H4 (cell line): Measurements from ENCODE around the gene ZFPM1. TPM values are rescaled to one million over a fixed set of nuclear protein-coding genes. Genes with fewer than 3 reads are reported as not detected.
"Not testable (repeated sequence)": the region's sequence is repeated elsewhere in the genome, so short reads cannot be mapped to it uniquely, and the experiment has no call there.

Experiments used
- DNase-seq: peaks from one replicate; pipeline ENCODE4 v3.0.0-alpha.2; 2015; ENCODE audit warnings: low spot score
- total RNA-seq: library from RNA; depleted of rRNA; stranded (reverse); fragments of >200 nt; shearing (Covaris generic); gene quantifications from 2 replicates; pipeline ENCODE4 v1.2.3, GENCODE V29; 2014

ZFPM1 gene
- total RNA-seq, 1 experiment from 2014 or later = 0.29 TPM

DNA sequence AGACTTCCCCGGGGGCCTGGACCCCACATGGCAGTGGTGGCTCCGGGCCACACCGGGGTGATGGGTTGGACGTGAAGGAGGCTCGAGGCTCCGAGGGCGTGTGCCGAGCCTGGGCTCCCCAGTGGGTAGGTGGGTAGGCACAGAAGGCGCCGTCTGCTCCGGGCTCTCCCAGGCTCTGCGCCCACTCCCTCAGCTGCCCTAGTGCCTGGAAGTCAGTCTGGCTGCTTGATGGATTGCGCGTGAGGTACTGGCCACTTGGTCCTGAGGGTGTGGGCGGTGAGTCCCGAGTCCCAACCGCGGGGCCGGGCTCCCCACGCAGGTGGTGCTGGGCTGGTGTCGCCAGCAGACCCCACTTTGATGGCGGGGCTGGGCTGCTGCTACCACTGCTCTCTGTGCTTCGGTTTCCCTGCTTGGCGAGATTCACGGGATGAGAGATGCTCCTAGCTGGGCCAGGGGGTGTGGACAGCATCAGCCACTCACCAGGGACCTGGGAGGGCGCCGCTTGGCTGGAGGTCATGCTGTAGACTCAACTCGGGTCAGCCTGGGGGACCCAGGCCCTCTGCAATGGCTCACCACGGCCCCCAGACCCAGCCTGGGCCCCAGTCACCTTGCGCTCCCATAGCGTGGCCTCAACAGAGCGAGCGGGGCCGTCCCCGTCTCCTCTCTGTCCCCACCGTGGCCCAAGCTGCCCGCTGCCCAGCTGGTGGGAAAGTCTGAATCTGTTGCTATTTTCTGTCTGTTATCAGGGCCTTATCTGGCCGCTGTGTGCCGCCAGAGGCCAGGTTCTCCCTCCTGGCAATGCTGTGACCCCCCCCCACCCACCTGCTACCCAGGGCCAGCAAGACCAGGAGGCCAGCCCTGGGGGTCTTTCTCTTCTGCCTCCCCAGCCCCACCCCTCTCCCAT is 26.1 kb downstream of the ZFPM1 start:
- DNase-seq = no peak

DNA sequence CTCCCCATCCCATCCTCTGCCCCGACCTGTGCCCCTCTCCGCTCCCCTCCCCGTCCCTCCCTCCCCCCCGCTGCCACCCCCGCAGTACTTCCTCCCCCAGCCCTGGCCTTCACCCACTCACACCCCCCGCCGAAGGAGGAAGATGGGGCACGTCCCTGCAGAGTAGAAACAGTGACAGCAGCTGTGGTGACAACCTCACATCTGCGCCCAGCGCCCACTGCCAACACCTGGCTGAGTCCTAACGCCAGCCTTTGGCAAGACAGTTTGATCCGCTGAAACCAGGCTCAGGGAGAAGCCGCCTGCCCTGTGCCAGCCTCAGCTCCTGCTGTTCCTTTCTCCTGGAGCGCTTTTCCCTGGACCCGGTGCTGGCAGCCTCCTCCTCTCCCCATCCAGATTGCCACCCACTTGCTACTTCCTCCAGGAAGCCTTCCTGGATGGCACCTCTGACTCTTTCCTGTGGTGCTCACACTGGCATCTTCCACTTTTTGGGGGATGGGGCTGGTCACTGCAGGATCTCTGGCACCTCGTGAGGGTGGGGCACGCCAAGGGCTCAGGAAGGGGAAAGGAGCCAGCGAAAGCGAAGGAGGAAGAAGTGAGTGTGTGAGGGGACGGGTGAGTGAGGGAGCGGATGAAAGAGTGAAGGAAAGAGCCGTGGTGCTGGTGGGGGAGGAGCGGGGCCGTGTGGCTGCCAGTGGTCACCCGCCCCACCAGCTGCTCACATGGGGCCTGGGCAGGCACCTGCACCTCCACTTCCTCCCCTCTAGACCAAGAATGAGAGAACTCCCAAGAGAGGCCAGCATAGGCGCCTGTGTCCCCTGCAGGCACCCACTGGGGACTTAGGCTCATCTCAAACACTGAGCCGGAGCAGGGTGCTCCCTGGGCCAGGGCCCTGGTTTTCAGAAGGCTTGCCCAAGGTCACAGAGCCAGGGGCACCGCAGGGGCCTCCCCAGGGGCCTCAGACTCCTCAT is 27.0 kb downstream of the ZFPM1 start:
- no peak for DNase-seq

DNA sequence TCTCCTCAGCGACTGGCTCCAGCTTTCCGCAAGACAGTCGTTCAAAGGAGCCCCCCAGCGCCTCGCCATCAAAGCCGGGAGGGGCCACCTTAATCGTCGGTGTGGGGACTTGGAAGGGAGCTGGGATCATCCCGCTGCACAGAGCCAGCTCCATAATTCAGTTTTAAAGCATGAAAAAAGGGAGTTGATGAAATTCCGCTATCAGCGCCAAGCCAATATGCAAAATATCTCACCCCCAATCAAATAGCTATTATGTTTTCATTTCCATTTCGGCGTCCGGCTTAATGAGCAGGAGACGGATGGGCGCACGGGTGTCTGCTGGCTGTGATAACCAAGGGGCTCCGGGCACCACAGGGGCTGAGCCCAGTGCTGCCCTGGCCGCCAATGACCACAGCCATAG is 27.7 kb downstream of the ZFPM1 start:
- no peak for DNase-seq

DNA sequence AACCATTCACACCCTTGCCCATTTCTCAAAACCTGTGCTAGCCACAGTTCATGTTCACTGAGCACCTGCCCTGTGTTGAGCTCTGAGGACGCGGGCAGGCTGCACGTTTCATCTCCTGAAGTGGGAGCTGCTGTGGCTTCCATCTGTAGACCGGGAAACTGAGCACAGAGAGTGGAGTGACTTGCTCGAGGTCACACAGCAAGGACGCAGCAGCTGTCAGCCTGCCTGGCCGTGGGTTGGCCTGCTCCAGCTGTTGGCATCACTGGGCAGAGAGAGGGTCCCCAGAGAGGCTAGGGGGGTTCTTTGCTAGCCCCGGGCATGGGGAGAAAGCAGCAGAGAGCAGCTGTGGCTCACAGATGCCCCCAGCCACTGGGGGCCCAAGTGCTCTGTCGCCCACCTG is 28.8 kb downstream of the ZFPM1 start:
- DNase-seq = no peak

DNA sequence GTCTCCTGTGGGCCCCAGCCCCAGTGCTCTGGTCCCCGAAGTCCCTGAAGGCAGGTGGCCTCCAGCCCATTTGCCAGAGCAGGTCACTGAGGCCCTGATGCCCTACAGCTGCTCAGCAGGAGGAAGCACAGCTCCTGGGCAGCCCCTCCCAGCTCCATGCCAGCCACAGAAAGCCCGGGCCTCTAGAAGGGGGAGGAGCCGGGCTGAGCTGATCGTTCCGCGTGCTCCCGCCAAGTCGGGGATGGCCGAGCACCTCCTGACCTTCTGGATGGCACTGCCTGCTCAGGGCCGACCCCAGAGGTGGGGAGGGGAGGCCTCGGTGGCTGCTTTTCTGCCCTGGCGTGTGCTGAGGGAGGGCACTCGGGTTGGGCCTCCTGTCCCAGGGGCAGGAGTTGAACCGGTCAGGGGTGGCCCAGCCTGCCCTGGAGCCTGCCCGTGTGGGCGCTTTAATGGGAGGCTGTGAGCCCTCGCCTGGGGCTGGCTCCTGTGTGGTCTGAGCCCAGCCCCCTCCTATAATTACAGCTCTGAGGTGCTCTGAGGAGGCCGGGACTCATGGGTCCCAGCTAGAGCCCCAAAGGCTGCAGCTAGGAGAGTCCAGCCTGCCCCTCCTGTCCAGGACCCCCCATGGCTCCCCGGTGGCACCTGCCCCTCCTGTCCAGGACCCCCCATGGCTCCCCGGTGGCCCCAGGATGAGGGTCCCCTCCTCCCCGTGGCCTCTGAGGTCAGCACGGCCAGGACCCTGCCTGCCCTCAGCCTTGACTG is 29.7 kb downstream of the ZFPM1 start:
- DNase-seq = no peak

DNA sequence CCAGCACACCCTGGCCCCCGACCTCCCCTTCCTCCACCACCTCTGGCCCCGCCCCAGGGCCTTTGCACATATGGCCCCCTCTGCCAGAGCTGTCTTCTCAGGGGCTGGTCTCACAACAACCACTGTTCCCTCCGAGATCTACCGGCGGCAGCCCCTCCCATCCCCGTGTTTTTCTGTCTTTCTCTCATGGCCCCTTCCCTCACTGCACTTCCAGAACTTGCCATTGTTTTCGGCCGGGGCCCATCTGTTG is 30.2 kb downstream of the ZFPM1 start:
- no peak for DNase-seq

DNA sequence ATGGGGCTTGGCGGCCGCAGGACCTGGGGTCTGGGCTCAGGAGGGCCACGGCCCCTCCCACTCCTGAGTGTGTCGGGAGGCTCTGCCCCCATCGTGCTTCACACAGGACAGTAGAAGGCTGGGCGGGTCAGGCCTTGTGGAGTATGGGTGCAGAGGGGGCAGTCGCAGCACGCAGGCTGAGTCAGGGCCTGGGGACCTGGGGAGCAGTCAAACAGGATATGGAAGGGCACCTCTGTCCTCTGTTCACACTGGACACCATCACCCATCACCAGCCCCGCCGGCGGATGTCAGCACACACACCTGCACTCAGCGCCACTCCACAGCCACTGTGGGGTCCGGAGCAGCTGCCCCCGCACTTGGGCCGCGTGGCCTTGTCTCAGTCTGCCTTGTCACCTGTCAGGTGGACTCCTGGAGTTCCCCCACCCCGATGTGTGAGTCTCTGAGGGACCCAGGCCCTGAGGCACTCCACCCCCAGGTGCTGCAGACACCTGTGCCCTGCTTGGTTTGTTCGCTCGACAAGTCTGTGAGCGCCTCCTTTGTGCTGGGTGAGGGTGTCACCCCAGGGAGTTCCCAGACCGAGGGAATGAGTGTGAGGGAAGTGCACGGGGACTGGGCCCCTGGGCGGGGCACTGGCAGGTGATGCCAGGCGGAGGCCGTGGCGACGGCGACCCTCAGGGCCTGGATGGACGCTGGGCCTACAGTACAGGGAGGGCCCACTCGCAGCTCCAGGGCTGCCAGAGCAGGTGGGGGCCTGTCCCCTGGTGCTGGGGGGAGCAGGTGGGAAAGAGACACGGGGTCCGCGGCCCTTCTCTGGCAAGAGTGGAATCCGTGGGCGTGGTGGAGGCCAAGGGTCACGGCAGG is 31.7 kb downstream of the ZFPM1 start:
- DNase-seq = no peak

DNA sequence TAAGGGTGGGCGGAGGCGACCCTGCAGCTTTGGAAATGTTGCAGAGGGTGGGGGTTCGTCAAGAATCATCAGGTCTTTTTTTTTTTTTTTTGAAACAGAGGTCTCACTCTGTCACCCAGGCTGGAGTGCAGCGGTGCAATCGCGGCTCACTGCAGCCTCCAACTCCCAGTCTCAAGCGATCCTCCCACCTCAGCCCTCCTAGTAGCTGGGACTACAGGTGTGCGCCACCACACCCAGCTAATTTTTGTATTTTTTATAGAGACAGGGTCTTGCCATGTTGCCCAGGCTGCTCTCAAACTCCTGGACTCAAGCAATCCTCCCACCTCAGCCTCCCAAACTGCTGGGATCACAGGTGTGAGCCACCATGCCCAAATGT is 32.3 kb downstream of the ZFPM1 start:
- DNase-seq = not testable (repeated sequence)

DNA sequence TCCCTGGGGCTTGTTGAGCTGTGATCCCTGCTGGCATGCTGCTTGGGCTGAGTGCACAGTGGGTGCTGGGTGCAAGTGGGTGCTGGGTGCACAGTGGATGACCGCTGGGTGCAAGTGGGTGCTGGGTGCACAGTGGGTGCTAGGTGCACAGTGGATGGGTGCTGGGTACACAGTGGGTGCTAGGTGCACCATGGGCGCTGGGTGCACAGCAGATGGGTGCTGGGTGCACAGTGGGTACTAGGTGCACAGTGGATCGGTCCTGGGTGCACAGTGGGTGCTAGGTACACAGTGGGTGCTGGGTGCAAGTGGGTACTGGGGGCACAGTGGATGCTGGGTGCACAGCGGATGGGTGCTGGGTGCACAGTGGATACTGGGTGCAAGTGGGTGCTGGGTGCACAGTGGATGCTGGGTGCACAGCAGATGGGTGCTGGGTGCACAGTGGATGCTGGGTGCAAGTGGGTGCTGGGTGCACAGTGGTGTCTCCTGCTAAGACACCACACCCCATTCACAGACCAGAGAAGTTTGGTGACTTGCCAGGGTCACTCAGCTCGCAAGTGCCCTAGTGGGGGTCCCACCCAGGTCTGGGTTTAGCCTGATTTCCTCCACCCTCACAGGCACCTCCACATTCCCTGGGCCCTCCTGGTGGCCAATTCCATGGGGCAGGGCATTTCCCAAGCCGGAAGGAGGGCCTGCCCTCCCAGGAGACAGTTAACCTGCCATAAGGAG is 33.5 kb downstream of the ZFPM1 start:
- no peak for DNase-seq

DNA sequence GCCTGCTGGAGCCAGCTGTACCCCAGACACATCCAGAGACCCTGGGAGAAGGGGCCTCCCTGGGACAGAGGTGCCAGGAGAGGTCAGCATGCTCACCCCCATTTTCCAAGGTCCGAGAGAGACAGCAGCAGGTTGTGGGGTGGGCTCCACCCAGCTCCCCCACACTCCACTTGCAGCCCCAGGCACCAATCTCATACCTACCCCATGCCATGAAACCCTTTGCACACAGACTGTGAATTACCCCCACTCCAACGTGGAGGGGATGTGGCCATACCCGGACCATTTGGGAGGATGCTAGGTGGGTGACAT is 34.0 kb downstream of the ZFPM1 start:
- no peak for DNase-seq

DNA sequence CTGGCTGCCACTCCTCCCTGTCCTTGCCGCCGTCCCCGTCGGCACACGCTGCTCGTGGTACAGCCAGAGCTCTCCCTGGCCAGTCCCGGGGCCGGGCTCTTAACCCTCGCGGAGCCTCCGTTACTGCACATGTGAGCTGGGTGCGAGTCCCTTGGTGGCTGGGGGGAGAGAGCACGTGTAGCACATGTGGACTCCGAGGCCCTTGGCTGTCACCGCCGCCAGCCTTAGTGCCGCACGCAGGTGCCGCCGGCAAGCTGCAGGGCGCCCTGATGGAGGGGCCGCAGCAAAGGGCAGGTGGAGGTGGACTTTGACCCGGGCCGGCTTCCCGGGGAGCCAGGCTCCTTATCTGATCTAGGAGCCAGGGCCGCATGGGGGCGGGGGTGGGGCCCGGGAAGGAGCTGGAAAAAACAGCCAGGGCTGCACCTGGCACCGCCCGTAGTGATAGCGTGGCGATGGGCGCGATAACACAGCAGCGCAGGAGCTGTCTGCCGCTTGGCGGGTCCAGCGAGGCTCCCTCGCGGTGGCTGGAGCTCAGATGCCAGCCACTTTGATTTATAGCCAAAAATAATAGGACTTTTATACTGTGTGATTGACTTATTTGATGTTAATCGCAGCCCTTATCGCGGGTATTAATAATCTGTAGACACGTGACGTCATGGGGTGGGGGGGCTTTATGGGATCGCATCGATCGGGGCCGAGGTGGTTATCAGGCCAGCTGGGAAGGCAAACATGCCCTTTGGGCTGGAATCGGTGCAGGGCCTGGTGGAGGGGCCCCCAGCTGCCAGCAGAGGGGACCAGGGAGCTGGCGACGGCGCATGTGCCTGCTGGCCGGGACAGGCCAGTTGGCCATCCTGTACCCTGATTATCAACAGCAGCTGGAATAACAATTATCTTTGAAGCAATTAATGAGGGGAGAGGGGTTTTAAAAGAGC is 35.1 kb downstream of the ZFPM1 start:
- no peak for DNase-seq

DNA sequence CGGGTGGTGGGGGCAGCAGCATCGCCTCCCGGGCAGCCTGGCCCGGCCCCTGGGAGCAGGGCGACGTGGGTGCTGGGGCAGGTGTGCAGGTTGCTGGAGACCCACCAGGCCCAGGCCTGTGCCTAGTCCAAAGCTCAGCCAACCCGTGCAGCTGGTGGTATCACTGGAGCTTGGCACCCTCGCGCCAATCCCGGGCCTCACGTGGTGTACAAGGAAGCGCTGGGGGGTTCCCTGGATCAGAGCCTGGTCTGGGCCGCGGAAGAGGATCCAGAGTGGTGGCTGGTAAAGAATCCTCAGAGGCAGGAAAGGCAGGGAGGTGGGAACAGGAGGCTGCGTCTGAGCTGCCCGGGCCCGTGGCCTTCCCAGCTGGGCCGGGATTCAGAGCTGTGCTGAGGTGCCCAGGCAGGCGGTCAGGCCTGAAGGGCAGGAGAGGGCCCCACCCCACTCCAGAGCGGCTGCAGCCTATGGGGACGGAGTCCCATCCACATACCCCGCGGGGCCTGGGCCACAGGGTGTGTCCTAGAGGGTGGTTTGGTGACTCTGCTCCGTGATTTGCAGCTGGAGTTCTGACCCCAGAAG is 36.2 kb downstream of the ZFPM1 start:
- no peak for DNase-seq

DNA sequence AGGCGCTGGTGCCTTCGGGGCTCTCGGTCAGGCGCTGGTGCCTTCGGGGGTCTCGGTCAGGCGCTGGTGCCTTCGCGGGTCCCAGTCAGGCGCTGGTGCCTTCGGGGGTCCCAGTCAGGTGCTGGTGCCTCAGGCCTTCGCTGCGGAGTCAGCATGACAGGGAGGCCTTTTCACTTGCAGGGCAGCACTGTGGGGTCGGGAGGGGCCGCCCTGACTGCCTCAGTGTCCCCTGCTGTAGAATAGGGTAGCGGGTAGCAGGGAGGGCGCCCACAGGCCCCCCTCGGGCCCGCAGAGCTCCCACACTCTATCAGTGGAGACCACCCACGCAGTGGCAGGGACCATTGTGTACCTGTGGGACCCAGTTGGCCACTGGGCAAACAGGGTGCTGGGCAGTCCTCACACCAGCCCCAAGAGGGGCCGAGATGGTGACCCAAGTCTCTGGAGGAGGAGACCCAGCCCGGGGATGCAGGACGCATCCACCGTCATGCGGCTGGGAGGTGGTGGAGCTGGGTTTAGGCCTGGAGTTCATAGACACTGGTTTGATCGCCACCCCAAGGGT is 38.0 kb downstream of the ZFPM1 start:
- no peak for DNase-seq

DNA sequence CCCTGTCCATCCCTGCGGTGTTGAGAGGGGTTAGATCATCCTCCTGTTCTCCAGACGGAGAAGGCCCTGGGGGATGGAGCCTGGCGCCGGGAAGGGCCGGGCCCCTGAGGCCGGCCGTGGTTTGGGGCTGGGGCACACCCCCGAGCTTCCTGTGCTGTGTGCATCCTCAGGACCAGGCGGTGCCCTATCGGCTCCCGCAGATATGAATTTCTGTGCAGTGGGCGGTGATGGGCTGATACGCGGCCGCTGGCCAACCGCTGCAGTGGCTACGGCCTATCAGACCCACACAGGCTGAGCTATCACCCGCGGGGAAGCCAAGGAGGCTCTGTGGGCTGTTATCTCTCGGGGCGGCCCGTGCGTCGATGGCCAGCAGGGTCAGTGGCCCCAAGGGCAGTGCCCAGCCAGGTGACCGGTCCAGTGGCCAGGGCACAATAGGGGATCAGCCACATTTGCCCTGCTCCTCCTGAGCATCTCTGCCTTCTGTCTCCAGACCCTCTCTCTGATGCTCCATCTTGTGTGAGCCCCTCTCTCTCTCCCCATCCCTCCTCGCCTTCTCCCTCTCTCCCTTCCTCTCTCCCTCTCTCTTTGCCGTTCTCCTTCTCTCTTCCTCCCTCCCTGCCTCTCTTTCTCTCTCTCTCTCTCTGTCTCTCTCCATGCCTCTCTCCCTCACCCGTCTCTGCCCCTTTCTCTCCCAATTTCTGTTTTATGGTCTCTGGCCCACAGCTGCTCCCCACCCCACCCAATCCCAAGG is 38.7 kb downstream of the ZFPM1 start:
- DNase-seq = no peak

DNA sequence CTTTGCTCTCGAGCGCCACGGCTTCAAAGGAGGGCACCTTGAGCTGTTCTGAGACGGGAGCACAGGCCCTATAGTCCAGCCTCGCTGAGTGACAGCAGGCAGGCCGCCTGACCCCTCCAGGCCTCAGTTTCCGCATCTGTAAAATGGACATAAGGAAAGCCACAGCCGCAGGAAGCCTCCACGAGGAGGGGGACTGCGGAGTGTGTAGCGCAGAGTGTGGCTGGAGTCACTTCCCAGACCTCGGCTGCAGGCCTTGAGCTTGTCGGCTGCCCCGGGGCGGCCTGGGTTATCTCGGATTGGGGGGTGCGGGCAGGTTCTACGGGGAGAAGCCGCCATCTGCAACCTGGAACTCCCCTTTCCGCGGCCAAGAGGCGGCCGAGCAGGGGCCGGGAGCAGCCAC is 40.8 kb downstream of the ZFPM1 start:
- no peak for DNase-seq

DNA sequence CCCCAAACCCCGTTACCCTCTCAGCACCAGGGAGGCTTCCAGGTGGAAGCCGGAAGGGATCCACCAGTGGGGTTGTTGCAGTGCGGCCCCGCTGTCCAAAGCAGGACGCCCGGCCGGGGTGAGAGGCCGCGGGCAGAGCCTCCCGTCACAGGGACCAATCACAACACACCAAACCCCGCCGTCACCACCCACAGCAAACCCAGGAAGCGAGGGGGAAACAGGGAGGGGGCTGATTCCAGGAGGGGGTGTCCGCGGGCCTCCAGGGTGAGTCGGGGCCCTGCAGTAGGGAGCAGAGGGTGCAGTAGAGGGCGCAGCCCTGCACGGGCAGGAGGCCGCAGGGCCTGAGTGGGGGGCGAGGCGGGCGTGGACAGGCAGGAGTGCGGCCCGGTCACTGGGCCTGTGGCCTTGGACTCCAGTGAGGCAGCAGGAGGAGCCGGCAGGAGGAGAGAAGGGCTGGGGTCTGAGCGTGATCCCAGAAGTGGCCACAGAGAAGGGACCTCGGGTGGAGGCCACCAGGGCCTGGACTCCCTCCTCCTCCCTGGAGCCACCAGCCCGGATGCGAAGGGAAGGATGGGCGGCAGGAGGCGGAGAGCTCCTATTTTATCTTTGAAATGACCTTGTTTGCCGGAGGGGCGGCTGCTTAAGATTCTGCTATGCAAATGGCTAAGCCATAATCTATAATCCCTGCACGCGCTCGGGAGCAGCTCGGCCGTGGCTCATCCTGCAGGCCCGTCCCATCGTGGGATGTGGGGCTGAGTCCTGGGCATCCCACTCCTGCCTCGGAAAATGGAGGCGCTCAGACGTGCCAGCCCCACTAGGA is 41.5 kb downstream of the ZFPM1 start:
- DNase-seq = no peak

DNA sequence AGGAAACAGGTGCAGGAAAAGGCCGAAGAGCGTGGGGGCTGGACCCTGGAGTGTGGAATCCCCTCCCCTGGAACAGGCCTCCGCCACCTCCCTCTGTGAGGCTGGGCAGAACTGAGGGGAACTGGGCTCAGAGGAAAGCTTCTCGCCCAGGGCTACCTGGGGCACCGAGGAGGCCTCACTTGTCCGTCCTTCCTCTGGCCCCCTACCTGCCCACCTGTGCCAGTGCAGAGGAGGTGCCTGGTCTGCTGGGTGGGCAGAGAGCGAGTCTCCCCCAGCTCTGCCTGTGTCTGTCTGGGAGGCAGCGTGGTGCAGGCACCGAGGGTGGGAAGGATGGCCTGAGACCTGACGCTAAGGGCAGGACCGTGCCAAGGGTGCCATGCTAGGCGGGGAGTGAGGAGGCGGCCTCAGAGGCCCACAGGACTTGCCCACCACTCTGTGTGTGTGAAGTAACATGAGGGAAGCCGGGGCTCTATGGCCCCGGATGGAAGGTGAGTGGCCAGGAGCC is 42.2 kb downstream of the ZFPM1 start:
- no peak for DNase-seq
